ENCODE measurements around the gene PLPP1. TPM values are rescaled to one million over a fixed set of nuclear protein-coding genes. Genes with fewer than 3 reads are reported as not detected.

The PLPP1 gene
- total and polyA plus RNA-seq, 2 experiments from 2014 or later, result 39.1 to 97.1 TPM

- Histone ChIP-seq H3K4me1 (ENCODE audit: insufficient read depth) (peaks cover 29% of the 10 kb centered on the region), H3K4me3 (no peak overlapping the region), H3K27me3 (ENCODE audit: insufficient read depth) (no peaks in the 10 kb centered on the region), H3K79me2 (replicated peaks; ENCODE audit: insufficient read depth) (peaks cover 24% of the 10 kb centered on the region), H3F3A (replicated peaks; ENCODE audit: low read depth) (no peaks in the 10 kb centered on the region; the same call in 1 of the 2 replicates), H4K20me1 (replicated peaks; ENCODE audit: insufficient read depth) (no peaks in the 10 kb centered on the region), H3K27ac (ENCODE audit: low read depth) (peak overlapping the region; percentile 81), H2AFZ (no peak overlapping the region), H3K36me3 (ENCODE audit: insufficient read depth) (peaks cover 5% of the 10 kb centered on the region; the same call in 1 of the 2 replicates), H3K4me2 (no peak overlapping the region), H3K9me2 (ENCODE audit: insufficient read depth) (no peaks in the 10 kb centered on the region)
- peak overlapping the region; percentile 92 for H3K27ac Mint-ChIP-seq
- DNase-seq (ENCODE audit: low spot score), result peak; percentile 43
- peaks cover 42% of the 10 kb centered on the region for H3K4me1 Mint-ChIP-seq
- peaks cover 16% of the 10 kb centered on the region for H3K9me3 Mint-ChIP-seq
- no peak overlapping the region for H3K4me3 Mint-ChIP-seq
- no peak for TF ChIP-seq ZNF331 (CRISPR knock-in tag; IDR thresholded peaks at IDR 0.05; ENCODE audit: low read depth)
- TF ChIP-seq JUNB (IDR thresholded peaks at IDR 0.05; ENCODE audit: unreplicated experiment), result no peak
- TF ChIP-seq REST (IDR thresholded peaks at IDR 0.05; ENCODE audit: unreplicated experiment), result no peak
- TF ChIP-seq STAT1 (IDR thresholded peaks at IDR 0.05; ENCODE audit: unreplicated experiment), result no peak
- TF ChIP-seq NANOG (IDR thresholded peaks at IDR 0.05; ENCODE audit: borderline replicate concordance), result no peak
- no peak for TF ChIP-seq EZH2 (IDR thresholded peaks at IDR 0.05; ENCODE audit: low read depth, unreplicated experiment)
- no peak for TF ChIP-seq CTCF (conservative IDR thresholded peaks at IDR 0.05; ENCODE audit: low read depth in 2 of 2)
- no peak for TF ChIP-seq ZNF462 (CRISPR knock-in tag; IDR thresholded peaks at IDR 0.05)
- TF ChIP-seq CREB1 (CRISPR knock-in tag; IDR thresholded peaks at IDR 0.05; ENCODE audit: low read depth), result no peak
- TF ChIP-seq ETS1 (IDR thresholded peaks at IDR 0.05), result no peak
- ATAC-seq, result peak; percentile 60
- peaks cover 3% of the 10 kb centered on the region for H3K27me3 Mint-ChIP-seq (ENCODE audit: insufficient read depth, low read depth, poor library complexity)
- peaks cover 46% of the 10 kb centered on the region for H3K36me3 Mint-ChIP-seq (ENCODE audit: low read depth)
These were observed 94.5 kb downstream of the PLPP1 start for GRCh38 chr5:55440188-55440646.
